NCI-H774 (cell line): ENCODE measurements around the gene NSRP1.
"Not testable (repeated sequence)": the region's sequence is repeated elsewhere in the genome, so short reads cannot be mapped to it uniquely, and the experiment has no call there.

ENCODE experiments used
- DNase-seq: peaks from one replicate; lab custom pipeline; 2025; lab: John Stamatoyannopoulos, UW

NSRP1 gene

GRCh38 chr17:30116661-30117551 is at the start of gene NSRP1:
NSRP1 (plus strand) TSS chr17:30116816; CDS start chr17:30116844, 28 bp downstream.
- DNase-seq: peak; percentile 94

GRCh38 chr17:30068465-30068864 is 48.2 kb upstream of the NSRP1 start:
- no peak for DNase-seq

- no peak for DNase-seq
Measured at GRCh38 chr17:30074254-30074653, 42.4 kb upstream of the NSRP1 start.

GRCh38 chr17:30074730-30075129 is 41.9 kb upstream of the NSRP1 start:
- no peak for DNase-seq

- DNase-seq: no peak
Measured at GRCh38 chr17:30082773-30083172, 33.8 kb upstream of the NSRP1 start.

GRCh38 chr17:30084788-30085187 is 31.8 kb upstream of the NSRP1 start:
- DNase-seq: peak; percentile 4

GRCh38 chr17:30086896-30087295 is 29.7 kb upstream of the NSRP1 start:
- DNase-seq: no peak

GRCh38 chr17:30087431-30087830 is 29.2 kb upstream of the NSRP1 start:
- not testable (repeated sequence) for DNase-seq

GRCh38 chr17:30091121-30091670 is 25.4 kb upstream of the NSRP1 start:
- no peak for DNase-seq

GRCh38 chr17:30091771-30092170 is 24.8 kb upstream of the NSRP1 start:
- DNase-seq: no peak

- no peak for DNase-seq
Measured at GRCh38 chr17:30092886-30093285, 23.7 kb upstream of the NSRP1 start.

GRCh38 chr17:30093463-30094147 is 23.0 kb upstream of the NSRP1 start:
- DNase-seq: peak; percentile 59

GRCh38 chr17:30095507-30096244 is 20.9 kb upstream of the NSRP1 start:
- DNase-seq: peak; percentile 27

GRCh38 chr17:30101686-30102390 is 14.8 kb upstream of the NSRP1 start:
- no peak for DNase-seq

GRCh38 chr17:30103921-30104320 is 12.7 kb upstream of the NSRP1 start:
- no peak for DNase-seq

GRCh38 chr17:30104575-30105339 is 11.9 kb upstream of the NSRP1 start:
- DNase-seq: peak; percentile 95

- DNase-seq: no peak
Measured at GRCh38 chr17:30112794-30113193, 3.8 kb upstream of the NSRP1 start.

- DNase-seq: peak; percentile 75
Measured at GRCh38 chr17:30113213-30113612, 3.4 kb upstream of the NSRP1 start.

GRCh38 chr17:30116345-30116660 is 313 bp upstream of the NSRP1 start:
- no peak for DNase-seq

- no peak for DNase-seq
Measured at GRCh38 chr17:30117675-30118081, 1.1 kb downstream of the NSRP1 start.

- not testable (repeated sequence) for DNase-seq
Measured at GRCh38 chr17:30118635-30119034, 2.0 kb downstream of the NSRP1 start.
